Skeletal muscle satellite cell (primary cell): ENCODE results near the gene MTF1. TPM values are rescaled to one million over a fixed set of nuclear protein-coding genes. Genes with fewer than 3 reads are reported as not detected.
"Not testable (repeated sequence)": the region's sequence is repeated elsewhere in the genome, so short reads cannot be mapped to it uniquely, and the experiment has no call there.

ENCODE experiments used
- H3K27me3 ChIP-seq: 2 replicates; pipeline ENCODE4 v1.7.0; 2013; ENCODE audit warnings: low read length; ENCODE audit not compliant: control insufficient read depth, insufficient read depth
- H3K36me3 ChIP-seq: 2 replicates; pipeline ENCODE4 v1.7.0; 2013; ENCODE audit warnings: mild to moderate bottlenecking, control low read depth, low read length; ENCODE audit not compliant: insufficient read depth
- H3K4me1 ChIP-seq: 2 replicates; pipeline ENCODE4 v1.7.0; 2013; ENCODE audit warnings: low read length; ENCODE audit not compliant: control insufficient read depth, insufficient read depth
- H3K4me2 ChIP-seq: 2 replicates; pipeline ENCODE4 v1.7.0; 2013; ENCODE audit warnings: mild to moderate bottlenecking, low read length
- H3K4me3 ChIP-seq: 2 replicates; pipeline ENCODE4 v1.7.0; 2013; ENCODE audit warnings: low read length
- H3K9ac ChIP-seq: 2 replicates; pipeline ENCODE4 v1.7.0; 2013; ENCODE audit warnings: mild to moderate bottlenecking, low read depth, low read length, moderate library complexity
- H3K9me3 ChIP-seq: replicated peaks from 2 replicates; pipeline ENCODE4 v1.7.0; 2013; ENCODE audit warnings: mild to moderate bottlenecking, control low read depth, low read length
- total RNA-seq: library from RNA; depleted of rRNA; stranded (reverse); fragments of >200 nt; gene quantifications from 2 replicates; pipeline ENCODE4 v1.2.3, GENCODE V29; 2012; rRNA removed

MTF1 gene
- total RNA-seq = 3.5 and 3.7 TPM in 2 replicates

DNA sequence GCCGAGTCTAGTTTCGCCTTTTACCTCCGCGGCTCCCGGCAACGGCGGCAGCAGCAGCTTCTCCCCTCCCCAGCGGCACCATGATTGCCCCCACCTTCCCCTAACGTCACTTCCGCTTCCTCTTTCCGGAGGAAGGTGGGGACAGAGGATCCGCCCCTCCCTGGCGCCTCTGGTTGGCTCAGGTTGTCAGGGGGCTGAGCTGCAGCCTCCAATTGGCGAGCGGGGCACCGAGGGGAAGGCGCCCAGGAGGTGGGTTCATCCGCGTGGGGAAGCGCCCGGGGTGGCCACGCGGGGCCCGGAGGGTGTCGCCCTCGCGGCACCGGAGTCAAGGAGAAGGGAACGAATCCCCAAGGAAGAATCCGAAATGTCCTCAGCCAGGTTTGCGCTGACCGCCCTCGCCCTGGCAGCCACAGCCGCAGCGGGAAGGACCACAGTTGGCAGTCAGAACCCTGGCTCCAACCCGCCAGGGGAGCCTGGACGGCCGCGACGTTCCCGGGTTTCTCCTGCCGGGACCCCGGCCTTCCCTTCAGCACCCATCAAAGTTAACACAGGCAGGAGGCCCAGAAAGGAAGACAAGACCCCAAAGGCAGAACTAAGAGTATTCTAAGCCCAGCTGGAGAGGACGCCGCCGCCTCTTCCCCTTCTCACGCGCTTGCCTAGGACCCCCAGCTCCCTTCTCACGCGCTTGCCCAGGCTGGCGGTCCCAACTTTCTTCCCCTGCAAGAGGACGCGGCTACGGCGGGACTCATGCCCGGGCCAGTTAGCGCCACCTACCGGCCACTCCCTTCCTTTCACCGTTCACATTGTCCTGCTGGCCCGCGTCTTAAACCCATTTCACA lies at the start of gene MTF1:
MTF1 (minus strand) TSS at position 86 of the 839 bp plus-strand sequence. CDS start 1,934 bp downstream, outside the sequence.
- H3K4me2 ChIP-seq = peak within 1 kb of the TSS; percentile 91
- peaks cover 25% of the 10 kb centered on the region for H3K4me1 ChIP-seq
- H3K9me3 ChIP-seq = no peaks in the 10 kb centered on the region
- peak within 1 kb of the TSS; percentile 96 for H3K9ac ChIP-seq
- peak within 1 kb of the TSS; percentile 96 for H3K4me3 ChIP-seq
- H3K27me3 ChIP-seq = no peaks in the 10 kb centered on the region
- peaks cover 21% of the 10 kb centered on the region for H3K36me3 ChIP-seq

GRCh38 chr1:37908531-37908930 lies 49.1 kb upstream of the MTF1 start:
- H3K4me1 ChIP-seq, H3K4me2 ChIP-seq, H3K9me3 ChIP-seq, H3K4me3 ChIP-seq, H3K27me3 ChIP-seq, H3K36me3 ChIP-seq, H3K9ac ChIP-seq: not testable (repeated sequence)

GRCh38 chr1:37907416-37908125 lies 48.2 kb upstream of the MTF1 start:
- H3K4me3 ChIP-seq, H3K4me1 ChIP-seq, H3K9me3 ChIP-seq, H3K4me2 ChIP-seq, H3K9ac ChIP-seq, H3K36me3 ChIP-seq, H3K27me3 ChIP-seq: not testable (repeated sequence)

GRCh38 chr1:37906591-37906990 lies 47.2 kb upstream of the MTF1 start:
- H3K9ac ChIP-seq, H3K4me3 ChIP-seq, H3K36me3 ChIP-seq, H3K4me2 ChIP-seq, H3K9me3 ChIP-seq, H3K4me1 ChIP-seq, H3K27me3 ChIP-seq: not testable (repeated sequence)

- no peaks in the 10 kb centered on the region for H3K9me3 ChIP-seq
- H3K4me2 ChIP-seq = no peak overlapping the region
- H3K4me1 ChIP-seq = no peaks in the 10 kb centered on the region
- no peak overlapping the region for H3K4me3 ChIP-seq
- H3K27me3 ChIP-seq = no peaks in the 10 kb centered on the region
- H3K36me3 ChIP-seq = peaks cover 9% of the 10 kb centered on the region
- H3K9ac ChIP-seq = no peak overlapping the region
Measured at GRCh38 chr1:37905727-37906126, 46.3 kb upstream of the MTF1 start.

DNA sequence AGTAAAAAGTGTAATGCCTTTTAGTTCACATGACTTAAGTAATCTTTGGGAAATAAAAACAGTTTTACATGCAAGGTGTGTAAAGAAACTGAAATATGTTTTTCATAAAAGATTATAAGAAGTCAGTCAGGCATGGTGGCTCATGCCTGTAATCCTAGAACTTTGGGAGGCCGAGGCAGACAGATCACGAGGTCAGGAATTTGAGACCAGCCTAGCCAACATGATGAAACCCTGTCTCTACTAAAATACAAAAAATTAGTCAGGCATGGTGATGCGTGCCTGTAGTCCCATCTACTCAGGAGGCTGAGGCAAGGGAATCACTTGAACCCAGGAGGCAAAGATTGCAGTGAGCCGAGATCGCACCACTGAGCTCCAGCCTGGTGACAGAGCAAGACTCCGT lies 44.5 kb upstream of the MTF1 start:
- not testable (repeated sequence) for H3K4me3 ChIP-seq, H3K27me3 ChIP-seq, H3K9me3 ChIP-seq, H3K36me3 ChIP-seq, H3K4me1 ChIP-seq, H3K4me2 ChIP-seq, H3K9ac ChIP-seq

DNA sequence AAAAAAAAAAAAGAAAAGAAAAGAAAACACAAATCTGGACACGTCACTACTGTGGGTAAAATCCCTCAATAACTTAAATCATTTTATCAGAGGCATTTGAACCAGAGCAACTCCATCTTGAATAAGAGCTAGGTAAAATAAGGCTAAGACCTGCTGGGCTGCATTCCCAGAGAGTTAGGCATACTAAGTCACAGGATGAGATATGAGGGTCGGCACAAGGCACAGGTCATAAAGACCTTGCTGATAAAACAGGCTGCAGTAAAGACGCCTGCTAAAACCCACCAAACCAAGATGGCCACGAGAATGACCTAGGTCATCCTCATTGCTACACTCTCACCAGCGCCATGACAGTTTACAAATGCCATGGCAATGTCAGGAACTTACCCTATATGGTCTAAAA lies 43.6 kb upstream of the MTF1 start:
- Histone ChIP-seq H3K9me3 (no peaks in the 10 kb centered on the region), H3K4me3 (no peak overlapping the region), H3K36me3 (peaks cover 9% of the 10 kb centered on the region), H3K4me2 (no peak overlapping the region), H3K27me3 (no peaks in the 10 kb centered on the region), H3K4me1 (no peaks in the 10 kb centered on the region), H3K9ac (no peak overlapping the region)

- Histone ChIP-seq H3K27me3 (no peaks in the 10 kb centered on the region), H3K36me3 (peaks cover 9% of the 10 kb centered on the region), H3K4me3 (no peak overlapping the region), H3K4me2 (no peak overlapping the region), H3K9me3 (no peaks in the 10 kb centered on the region), H3K4me1 (no peaks in the 10 kb centered on the region), H3K9ac (no peak overlapping the region)
Measured at GRCh38 chr1:37901893-37902225, 42.5 kb upstream of the MTF1 start.

- peaks cover 9% of the 10 kb centered on the region for H3K36me3 ChIP-seq
- H3K4me3 ChIP-seq = no peak overlapping the region
- no peaks in the 10 kb centered on the region for H3K4me1 ChIP-seq
- no peak overlapping the region for H3K9ac ChIP-seq
- no peaks in the 10 kb centered on the region for H3K27me3 ChIP-seq
- no peak overlapping the region for H3K4me2 ChIP-seq
- H3K9me3 ChIP-seq = no peaks in the 10 kb centered on the region
Measured at GRCh38 chr1:37901191-37901892, 42.0 kb upstream of the MTF1 start.

DNA sequence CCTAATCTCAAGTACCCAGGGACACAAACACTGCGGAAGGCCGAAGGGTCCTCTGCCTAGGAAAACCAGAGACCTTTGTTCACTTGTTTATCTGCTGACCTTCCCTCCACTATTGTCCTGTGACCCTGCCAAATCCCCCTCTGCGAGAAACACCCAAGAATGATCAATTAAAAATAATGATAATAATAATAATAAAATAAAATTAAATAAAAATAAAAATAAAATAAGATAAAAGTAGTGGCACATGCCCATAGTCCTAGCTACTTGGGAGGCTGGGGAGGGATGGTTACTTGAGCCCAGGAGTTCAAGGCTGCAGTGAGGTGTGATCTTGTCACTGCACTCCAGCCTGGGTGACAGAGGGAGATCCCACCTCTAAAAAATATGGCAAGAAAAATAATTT lies 38.2 kb upstream of the MTF1 start:
- H3K36me3 ChIP-seq, H3K4me1 ChIP-seq, H3K9me3 ChIP-seq, H3K27me3 ChIP-seq, H3K4me3 ChIP-seq, H3K4me2 ChIP-seq, H3K9ac ChIP-seq: not testable (repeated sequence)

DNA sequence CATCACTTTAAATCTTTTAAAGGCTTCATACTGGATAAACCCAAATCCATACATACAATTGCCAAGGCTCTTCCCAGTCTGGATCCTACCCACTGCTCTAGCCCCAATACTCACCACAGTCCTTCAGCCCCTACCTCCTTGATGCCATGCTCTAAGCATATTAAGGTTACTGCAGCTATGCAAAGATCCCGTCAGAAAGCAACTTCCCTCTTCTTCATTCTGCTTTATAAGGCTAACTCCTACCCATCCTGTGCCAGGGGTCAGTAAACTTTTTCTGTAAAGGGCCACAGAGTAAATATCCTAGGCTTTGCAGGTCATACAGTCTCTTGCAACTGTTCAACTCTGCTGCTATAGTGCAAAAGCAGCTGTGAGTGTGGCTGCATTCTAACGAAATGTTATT lies 34.3 kb upstream of the MTF1 start:
- no peaks in the 10 kb centered on the region for H3K27me3 ChIP-seq
- H3K36me3 ChIP-seq = peaks cover 13% of the 10 kb centered on the region
- H3K9ac ChIP-seq = no peak overlapping the region

More for the DNA sequence above, 34.3 kb upstream of the MTF1 start:
- no peak overlapping the region for H3K4me3 ChIP-seq
- H3K4me1 ChIP-seq = no peaks in the 10 kb centered on the region
- H3K4me2 ChIP-seq = no peak overlapping the region
- no peaks in the 10 kb centered on the region for H3K9me3 ChIP-seq
